ENCODE results near the gene ZNF532. TPM values are rescaled to one million over a fixed set of nuclear protein-coding genes. Genes with fewer than 3 reads are reported as not detected.
"Not testable (repeated sequence)": the region's sequence is repeated elsewhere in the genome, so short reads cannot be mapped to it uniquely, and the experiment has no call there.

ZNF532 gene
- total RNA-seq, 1 experiment from 2014 or later: 33.5 TPM

GRCh38 chr18:58998401-58999203 lies 133.9 kb downstream of the ZNF532 start:
- DNase-seq (ENCODE audit: low read depth): peak; percentile 78

- no peak for DNase-seq (ENCODE audit: low read depth)
Measured at GRCh38 chr18:59001166-59001565, 136.5 kb downstream of the ZNF532 start.

- DNase-seq (ENCODE audit: low read depth): no peak
Measured at GRCh38 chr18:59001721-59002120, 137.0 kb downstream of the ZNF532 start.

GRCh38 chr18:59002974-59003594 lies 138.4 kb downstream of the ZNF532 start:
- no peak for DNase-seq (ENCODE audit: low read depth)

GRCh38 chr18:59005262-59005661 lies 140.6 kb downstream of the ZNF532 start:
- peak; percentile 42 for DNase-seq (ENCODE audit: low read depth)

GRCh38 chr18:59006461-59007067 lies 141.9 kb downstream of the ZNF532 start:
- DNase-seq (ENCODE audit: low read depth): peak; percentile 60

GRCh38 chr18:59008302-59008974 lies 143.8 kb downstream of the ZNF532 start:
- DNase-seq (ENCODE audit: low read depth): peak; percentile 53

- DNase-seq (ENCODE audit: low read depth): no peak
Measured at GRCh38 chr18:59009846-59010245, 145.2 kb downstream of the ZNF532 start.

GRCh38 chr18:59011289-59011688 lies 146.6 kb downstream of the ZNF532 start:
- DNase-seq (ENCODE audit: low read depth): no peak

GRCh38 chr18:59011786-59012185 lies 147.1 kb downstream of the ZNF532 start:
- DNase-seq (ENCODE audit: low read depth): no peak

- no peak for DNase-seq (ENCODE audit: low read depth)
Measured at GRCh38 chr18:59012815-59013705, 148.4 kb downstream of the ZNF532 start.

- no peak for DNase-seq (ENCODE audit: low read depth)
Measured at GRCh38 chr18:59013744-59014143, 149.1 kb downstream of the ZNF532 start.

GRCh38 chr18:59015531-59016152 lies 151.0 kb downstream of the ZNF532 start:
- no peak for DNase-seq (ENCODE audit: low read depth)

GRCh38 chr18:59021500-59021899 lies 156.8 kb downstream of the ZNF532 start:
- DNase-seq (ENCODE audit: low read depth): peak; percentile 12

GRCh38 chr18:59022167-59022945 lies 157.7 kb downstream of the ZNF532 start:
- no peak for DNase-seq (ENCODE audit: low read depth)

GRCh38 chr18:59024829-59025228 lies 160.2 kb downstream of the ZNF532 start:
- DNase-seq (ENCODE audit: low read depth): no peak

- DNase-seq (ENCODE audit: low read depth): not testable (repeated sequence)
Measured at GRCh38 chr18:59025532-59025931, 160.9 kb downstream of the ZNF532 start.

- DNase-seq (ENCODE audit: low read depth): no peak
Measured at GRCh38 chr18:59026364-59026763, 161.7 kb downstream of the ZNF532 start.

- no peak for DNase-seq (ENCODE audit: low read depth)
Measured at GRCh38 chr18:59026831-59027410, 162.2 kb downstream of the ZNF532 start.

All from LHCN-M2 (cell line).